CD4-positive, alpha-beta T cell treated with Interferon gamma for 1 hour (primary cell): ENCODE data around the gene UBN2.

Experiments used
- DNase-seq: peaks from one replicate; pipeline ENCODE4 v3.0.0-alpha.2; 2020

Gene UBN2

GRCh38 chr7:139232904-139233303 is 1.9 kb downstream of the UBN2 start:
- no peak for DNase-seq

- DNase-seq: no peak
These were observed 10.2 kb downstream of the UBN2 start for GRCh38 chr7:139241258-139241657.

DNA sequence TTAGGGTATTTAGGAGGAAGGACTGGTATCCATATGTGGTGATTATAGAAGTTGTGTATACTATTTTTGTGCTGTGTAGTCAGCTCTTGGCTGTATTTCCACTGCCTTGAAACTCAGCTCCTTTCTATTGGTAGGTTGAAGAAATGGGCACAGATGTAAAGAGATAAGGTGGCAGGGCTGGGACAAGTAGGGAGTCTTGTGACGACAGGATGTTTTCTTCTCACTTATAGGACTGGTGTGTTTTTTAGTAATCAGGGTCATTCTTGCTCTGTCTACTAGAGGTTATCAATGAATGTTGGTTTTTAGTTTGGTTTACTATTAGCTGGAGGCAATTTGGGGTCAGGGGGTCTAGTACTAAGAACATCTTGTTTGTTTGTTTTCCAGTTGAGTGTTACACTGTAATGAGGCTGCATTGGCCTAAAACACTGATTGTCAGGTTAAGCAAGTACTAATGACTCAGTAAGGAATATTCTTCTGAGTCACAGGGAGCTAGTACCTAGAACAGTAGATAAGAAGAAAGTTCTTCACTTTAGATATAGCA is 11.8 kb downstream of the UBN2 start:
- DNase-seq: no peak

DNA sequence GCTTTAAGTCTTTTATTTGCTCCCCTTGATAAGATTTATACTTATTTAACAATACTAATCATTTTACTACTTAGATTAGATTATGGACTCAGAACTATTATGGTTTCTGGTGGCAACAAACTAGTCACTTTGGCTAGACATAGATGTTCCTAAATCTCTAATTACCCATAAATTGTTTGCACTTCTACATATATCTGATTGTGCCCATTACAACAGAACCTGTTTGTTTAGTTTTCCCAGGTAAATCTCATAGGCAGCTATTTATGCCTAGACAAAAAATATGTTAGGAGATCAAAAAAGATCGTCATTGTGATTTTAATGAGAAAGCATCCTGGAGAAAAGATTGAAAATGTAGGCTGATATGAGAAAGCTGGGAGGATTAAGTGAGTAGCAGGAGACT is 14.4 kb downstream of the UBN2 start:
- no peak for DNase-seq

DNA sequence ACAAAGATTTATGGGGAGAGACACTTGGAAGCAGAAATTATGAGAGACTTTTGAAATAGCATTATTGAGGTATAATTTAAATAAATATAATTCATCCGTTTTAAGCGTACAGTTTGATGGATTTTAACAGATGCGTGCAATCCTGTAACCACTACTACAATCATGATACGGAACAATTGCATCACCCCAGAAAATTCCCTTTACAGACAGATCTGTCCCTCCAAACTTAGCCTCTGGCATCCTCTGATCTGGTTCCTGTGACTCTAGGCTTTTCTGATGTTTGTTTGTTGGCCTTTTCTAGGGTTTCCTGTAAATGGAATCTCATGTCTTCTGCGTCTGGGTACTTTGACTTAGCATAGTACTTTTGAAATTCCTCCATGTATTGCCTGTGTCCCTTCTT is 15.5 kb downstream of the UBN2 start:
- DNase-seq: no peak

DNA sequence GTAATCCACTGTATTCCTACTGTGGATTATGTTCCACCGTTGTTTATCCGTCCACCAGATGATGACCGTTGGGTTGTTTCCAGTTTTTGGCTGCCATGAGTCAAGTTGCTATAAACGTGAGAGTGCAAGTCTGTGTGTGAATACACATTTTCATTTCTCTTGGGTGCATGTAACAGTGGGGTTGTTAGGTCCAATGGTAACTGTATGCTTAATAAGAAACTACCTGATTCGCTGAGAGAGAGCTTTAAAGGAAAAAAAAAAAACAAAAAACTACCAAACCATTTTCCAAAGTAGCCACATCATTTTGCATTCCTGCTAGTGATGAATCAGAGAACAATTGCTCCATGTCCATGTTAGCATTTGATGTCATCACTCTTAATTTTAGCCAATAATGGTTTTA is 15.9 kb downstream of the UBN2 start:
- no peak for DNase-seq

- no peak for DNase-seq
These were observed 18.3 kb downstream of the UBN2 start for GRCh38 chr7:139249179-139249810.

- DNase-seq: no peak
These were observed 21.4 kb downstream of the UBN2 start for GRCh38 chr7:139252451-139252850.

- DNase-seq: no peak
These were observed 23.2 kb downstream of the UBN2 start for GRCh38 chr7:139254281-139254680.

GRCh38 chr7:139254728-139255127 is 23.7 kb downstream of the UBN2 start:
- no peak for DNase-seq

GRCh38 chr7:139255290-139255689 is 24.3 kb downstream of the UBN2 start:
- DNase-seq: no peak

GRCh38 chr7:139259142-139259541 is 28.1 kb downstream of the UBN2 start:
- DNase-seq: no peak

DNA sequence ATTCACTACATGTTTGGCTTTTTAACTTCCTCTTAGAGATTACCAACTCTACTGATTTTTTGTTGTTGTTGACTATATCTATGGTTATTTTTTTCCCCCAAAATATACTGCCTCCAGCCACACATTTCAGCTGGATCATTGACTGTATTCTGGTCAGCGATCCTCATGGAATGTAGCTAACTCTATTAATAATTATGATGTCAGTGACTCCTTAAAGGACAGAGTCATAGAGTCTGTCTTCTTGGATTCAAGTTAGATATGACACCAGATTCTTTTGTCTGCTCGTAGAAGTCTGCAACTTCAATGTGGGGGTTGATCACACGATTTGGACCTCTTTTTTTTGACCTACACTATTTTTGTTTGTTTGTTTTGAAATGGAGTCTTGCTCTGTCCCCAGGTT is 33.2 kb downstream of the UBN2 start:
- no peak for DNase-seq

DNA sequence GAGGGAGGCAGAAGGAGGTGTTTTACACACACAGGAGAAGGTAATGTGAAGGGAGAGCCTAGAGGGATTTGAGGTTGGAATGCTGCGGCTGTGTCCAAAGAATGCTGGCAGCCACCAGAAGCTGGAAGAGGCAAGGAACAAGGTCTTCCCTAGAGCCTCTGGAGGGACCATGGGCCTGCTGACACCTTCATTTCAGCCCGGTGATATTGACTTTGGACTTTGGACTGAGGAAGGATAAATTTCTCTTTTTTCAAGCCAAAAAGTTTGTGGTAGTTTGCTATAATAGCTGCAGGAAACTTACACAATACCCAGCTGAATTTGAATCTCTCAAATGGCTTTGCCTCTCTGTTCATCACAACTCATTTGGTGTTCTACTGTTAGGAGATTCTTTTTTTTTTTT is 34.6 kb downstream of the UBN2 start:
- DNase-seq: no peak

DNA sequence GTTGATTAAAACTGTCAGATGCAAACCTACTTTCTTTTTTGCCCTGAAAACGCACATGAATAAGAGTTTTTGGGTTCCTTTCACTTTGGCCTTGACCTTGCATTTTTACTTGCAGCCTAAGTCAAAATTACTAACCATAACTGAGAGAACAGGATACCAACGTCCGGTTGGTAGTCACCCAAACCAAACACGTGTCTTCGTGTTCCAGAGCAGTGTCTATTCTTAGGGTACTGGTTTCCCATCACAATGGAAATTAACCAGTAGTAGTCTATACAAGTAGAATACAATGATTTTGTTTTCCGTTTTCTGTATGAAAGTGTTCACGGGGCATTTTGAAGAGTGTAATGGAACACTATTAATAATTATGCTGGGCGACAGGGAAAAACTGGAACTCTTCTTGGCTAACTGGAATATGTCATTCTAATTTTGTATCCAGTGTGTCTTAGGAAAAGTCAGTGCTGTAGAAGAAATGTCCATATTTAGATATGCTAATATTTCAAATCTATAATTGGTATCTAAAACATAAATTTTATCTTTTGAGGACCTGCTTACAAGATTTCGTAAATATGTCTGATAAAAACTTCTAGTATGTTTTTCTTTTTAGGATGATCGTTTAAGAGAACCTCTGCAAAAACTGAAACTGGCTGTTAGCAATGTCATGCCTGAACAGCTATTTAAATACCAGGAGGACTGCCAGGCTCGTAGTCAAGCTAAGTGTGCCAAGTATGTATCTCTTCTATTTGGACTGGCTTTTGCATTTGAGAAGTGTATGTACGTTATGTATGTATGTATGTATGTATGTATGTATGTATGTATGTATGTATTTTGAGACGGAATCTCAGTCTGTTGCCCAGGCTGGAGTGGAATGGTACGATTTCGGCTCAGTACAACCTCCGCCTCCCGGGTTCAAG is 40.9 kb downstream of the UBN2 start:
- no peak for DNase-seq

- no peak for DNase-seq
These were observed 53.3 kb downstream of the UBN2 start for GRCh38 chr7:139284252-139284896.

GRCh38 chr7:139286144-139286543 is 55.1 kb downstream of the UBN2 start:
- DNase-seq: no peak

- DNase-seq: no peak
These were observed 61.8 kb downstream of the UBN2 start for GRCh38 chr7:139292821-139293220.

DNA sequence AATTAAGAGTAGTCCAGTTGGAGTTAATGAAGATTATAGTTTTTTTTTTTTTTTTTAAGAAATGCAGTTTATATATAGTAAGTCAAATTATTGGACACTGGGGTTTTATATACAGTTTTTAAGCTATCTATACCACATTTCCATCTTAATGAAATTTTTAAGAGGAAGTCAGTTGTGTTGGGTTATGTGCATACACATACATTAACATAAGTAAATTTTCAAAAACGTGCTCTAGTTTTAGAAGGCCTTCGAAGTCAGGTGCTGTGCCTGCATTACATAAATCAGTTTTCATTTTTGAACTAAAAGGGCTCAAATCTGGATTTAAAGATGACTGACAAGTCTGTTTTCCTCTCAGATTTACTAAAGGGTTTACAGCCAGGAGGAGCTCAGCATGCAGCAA is 62.5 kb downstream of the UBN2 start:
- DNase-seq: no peak

DNA sequence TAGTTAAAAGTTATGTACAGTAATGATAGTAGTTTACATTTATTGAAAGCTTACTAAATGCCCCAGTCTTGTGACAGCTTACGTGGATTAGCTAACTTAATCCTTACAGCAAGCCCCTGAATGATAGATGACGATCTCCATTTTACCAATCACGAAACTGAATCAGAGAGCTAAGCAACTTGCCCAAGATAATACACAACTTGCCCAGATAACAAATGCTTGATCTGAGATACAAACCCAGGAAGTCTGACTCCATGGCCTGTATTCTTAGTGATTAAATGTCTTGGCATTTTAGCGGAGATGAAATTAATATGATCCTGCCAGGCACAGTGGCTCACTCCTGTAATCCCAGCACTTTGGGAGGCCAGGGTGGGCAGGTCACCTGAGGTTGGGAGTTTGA is 63.2 kb downstream of the UBN2 start:
- DNase-seq: no peak

- no peak for DNase-seq
These were observed 64.0 kb downstream of the UBN2 start for GRCh38 chr7:139294951-139295575.

GRCh38 chr7:139297795-139298194 is 66.8 kb downstream of the UBN2 start:
- DNase-seq: no peak

DNA sequence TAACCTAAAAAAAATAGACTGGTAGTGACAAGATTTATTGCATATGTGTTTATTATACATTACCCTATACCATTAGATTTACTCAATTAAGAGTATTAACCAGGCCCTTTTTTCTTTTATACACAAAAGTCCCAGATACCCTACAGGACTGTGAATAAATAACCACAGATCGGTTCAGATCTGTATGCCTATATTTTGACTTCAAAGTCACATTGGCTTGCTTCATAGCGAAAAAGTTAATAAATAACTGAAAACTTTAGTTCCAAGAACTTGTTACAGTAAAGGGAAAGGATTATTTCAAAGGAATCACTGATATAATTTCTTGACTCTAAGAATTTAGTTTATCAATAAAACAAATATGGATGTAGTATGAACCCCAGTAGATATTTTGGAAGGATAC is 68.3 kb downstream of the UBN2 start:
- DNase-seq: no peak
